SHP77 treated with DMSO at 0.1 percent for 48 hours (cell line): ENCODE results near the gene CHD6.

Experiments used
- DNase-seq: peaks from one replicate; lab custom pipeline; 2025; lab: John Stamatoyannopoulos, UW

CHD6 gene

DNA sequence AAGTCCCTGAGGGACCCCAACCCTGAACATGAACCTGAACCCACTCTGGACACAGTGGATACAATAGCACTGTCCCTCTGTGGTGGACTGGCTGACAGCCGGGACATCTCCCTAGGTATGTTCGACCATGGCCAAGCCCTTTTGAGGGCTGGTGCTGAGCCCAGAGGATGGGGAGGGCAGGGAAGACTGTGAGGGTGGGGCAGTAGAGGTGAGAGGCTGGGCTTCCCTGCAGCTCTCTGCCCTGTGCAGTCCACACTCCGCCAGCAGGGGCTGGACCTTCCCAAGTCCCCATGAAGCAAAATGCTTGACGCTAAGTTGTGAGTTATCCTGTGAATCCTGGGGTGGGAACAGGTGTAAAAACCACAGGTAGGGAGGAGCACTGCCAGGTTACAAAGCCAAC is 266.1 kb downstream of the CHD6 start:
- DNase-seq: no peak
